Measurements from ENCODE around the gene MYMX.

Gene MYMX

GRCh38 chr6:44234101-44235025 is 17.6 kb downstream of the MYMX start:
- no peak for DNase-seq

GRCh38 chr6:44235269-44235668 is 18.5 kb downstream of the MYMX start:
- no peak for DNase-seq

GRCh38 chr6:44235891-44236516 is 19.3 kb downstream of the MYMX start:
- no peak for DNase-seq

GRCh38 chr6:44237021-44237812 is 20.5 kb downstream of the MYMX start:
- peak; percentile 84 for DNase-seq

DNA sequence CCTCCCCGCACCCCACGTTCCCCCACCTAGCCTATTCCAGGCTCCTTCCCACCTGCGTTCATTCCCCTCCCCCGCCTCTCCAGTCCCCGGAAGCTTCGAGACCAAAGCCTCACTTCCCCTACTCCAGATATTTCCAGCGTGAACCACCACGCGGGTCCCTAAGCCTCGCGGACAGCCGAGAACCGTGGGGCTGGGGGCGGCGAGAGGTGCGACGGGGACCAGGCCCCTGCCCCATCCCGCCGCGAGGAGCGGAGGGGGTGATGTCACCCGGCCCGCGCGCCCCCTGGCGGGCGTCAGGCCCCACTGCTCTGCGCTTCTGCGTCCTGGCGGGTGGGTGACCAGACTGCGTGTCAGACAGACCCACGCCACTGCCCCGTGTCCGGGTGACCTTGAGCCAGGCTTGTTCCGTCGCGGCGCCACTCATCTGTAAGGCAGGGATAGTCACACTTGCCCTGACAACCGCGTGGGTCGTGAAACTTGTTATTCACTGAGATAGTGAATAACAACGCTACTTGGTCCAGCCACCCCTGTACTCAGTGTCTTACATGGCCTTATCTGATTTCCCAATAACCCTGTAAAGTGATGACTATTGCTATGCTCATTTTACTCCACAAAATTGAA is 21.2 kb downstream of the MYMX start:
- DNase-seq: peak; percentile 84

GRCh38 chr6:44238687-44239350 is 22.1 kb downstream of the MYMX start:
- DNase-seq: no peak

GRCh38 chr6:44243345-44243744 is 26.6 kb downstream of the MYMX start:
- DNase-seq: no peak

GRCh38 chr6:44245391-44245911 is 28.7 kb downstream of the MYMX start:
- no peak for DNase-seq

- DNase-seq: peak; percentile 93
Measured at GRCh38 chr6:44245912-44246662, 29.4 kb downstream of the MYMX start.

DNA sequence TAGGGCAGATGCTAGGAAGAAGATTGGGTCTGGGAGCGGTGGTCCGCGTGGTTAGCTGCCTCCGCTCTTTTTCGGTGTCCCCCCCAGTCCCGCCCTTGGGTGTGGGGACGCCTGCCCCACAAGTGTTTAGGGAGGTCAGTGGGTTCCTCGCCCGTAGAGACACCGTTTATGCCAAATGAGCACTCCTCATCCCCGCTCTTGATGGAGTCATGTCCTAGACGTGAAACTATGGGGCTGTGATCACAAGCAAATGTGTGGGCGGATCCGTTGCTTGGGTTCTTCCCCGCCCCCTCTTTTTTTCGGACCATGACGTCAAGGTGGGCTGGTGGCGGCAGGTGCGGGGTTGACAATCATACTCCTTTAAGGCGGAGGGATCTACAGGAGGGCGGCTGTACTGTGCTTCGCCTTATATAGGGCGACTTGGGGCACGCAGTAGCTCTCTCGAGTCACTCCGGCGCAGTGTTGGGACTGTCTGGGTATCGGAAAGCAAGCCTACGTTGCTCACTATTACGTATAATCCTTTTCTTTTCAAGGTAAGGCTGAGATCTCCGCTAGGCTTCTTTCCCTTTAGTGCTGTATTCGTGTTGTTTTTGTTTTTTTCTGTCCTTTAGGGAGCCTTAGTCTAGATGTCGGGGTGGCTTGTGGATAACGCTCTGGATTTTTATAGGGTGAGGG is 30.1 kb downstream of the MYMX start, which contains the start of gene HSP90AB1:
Gene HSP90AB1, plus strand, starts transcription at position 439 of the 675 bp plus-strand sequence. CDS start 1,529 bp downstream, outside the sequence.
- peak; percentile 96 for DNase-seq

GRCh38 chr6:44247338-44248302 is 30.9 kb downstream of the MYMX start:
- DNase-seq: peak; percentile 88

DNA sequence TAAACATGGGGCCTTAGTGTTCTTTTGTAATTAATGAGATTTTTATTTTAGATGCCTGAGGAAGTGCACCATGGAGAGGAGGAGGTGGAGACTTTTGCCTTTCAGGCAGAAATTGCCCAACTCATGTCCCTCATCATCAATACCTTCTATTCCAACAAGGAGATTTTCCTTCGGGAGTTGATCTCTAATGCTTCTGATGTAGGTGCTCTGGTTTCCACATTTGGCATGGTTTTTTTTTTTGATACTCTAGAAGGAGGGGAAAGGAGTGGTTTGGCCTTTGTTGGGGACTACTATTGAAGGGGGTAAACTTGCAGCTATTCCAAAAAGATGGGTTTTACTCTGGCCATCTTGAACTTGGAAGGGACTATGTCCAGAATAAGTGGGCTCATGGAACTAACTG is 31.9 kb downstream of the MYMX start:
- no peak for DNase-seq

- no peak for DNase-seq
Measured at GRCh38 chr6:44249082-44249748, 32.5 kb downstream of the MYMX start.

GRCh38 chr6:44250067-44250717 is 33.5 kb downstream of the MYMX start:
- DNase-seq: no peak

GRCh38 chr6:44250718-44251123 is 34.0 kb downstream of the MYMX start:
- no peak for DNase-seq

DNA sequence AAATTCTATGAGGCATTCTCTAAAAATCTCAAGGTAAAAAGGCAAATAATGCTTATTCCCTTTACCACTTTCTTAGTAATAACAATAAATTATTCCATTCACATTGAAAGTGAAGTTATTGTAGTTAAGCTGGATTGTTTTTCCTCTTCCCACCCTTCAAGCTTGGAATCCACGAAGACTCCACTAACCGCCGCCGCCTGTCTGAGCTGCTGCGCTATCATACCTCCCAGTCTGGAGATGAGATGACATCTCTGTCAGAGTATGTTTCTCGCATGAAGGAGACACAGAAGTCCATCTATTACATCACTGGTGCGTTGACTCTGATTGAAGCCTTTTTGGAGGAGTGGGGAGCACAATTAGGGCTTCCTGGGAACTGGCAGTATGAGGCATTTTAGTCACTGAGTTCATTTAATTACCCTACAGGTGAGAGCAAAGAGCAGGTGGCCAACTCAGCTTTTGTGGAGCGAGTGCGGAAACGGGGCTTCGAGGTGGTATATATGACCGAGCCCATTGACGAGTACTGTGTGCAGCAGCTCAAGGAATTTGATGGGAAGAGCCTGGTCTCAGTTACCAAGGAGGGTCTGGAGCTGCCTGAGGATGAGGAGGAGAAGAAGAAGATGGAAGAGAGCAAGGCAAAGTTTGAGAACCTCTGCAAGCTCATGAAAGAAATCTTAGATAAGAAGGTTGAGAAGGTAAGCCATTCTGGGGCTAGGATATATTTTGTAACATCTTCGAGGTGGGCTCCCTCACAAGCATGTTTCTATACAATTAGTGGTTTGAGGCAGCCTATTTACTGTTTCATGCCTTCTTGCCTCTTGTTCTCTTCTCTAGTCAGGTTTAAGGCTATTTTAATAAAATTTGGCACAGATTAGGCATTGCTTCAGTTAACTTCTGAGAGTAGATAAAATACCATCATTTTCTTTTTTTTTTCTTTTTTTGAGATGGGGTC is 35.1 kb downstream of the MYMX start:
- no peak for DNase-seq

Measured in stimulated activated CD4-positive, alpha-beta T cell treated with anti-CD3 and anti-CD28 coated beads, Interleukin-15, amount 100 ng/mL, for 24 hours (primary cell).